Measurements from ENCODE around the gene CEACAM8. TPM values are rescaled to one million over a fixed set of nuclear protein-coding genes. Genes with fewer than 3 reads are reported as not detected.
A peak's percentile ranks its signal among the peaks of the same experiment; 100 is the strongest.
"Not testable (repeated sequence)": the region's sequence is repeated elsewhere in the genome, so short reads cannot be mapped to it uniquely, and the experiment has no call there.

The CEACAM8 gene
- 0.13 TPM for total RNA-seq
- long read RNA-seq, partial matches to known transcripts, result 0 of 1 reads
- long read RNA-seq, other reads (novel, unspliced or antisense), result 1 of 1 reads

DNA sequence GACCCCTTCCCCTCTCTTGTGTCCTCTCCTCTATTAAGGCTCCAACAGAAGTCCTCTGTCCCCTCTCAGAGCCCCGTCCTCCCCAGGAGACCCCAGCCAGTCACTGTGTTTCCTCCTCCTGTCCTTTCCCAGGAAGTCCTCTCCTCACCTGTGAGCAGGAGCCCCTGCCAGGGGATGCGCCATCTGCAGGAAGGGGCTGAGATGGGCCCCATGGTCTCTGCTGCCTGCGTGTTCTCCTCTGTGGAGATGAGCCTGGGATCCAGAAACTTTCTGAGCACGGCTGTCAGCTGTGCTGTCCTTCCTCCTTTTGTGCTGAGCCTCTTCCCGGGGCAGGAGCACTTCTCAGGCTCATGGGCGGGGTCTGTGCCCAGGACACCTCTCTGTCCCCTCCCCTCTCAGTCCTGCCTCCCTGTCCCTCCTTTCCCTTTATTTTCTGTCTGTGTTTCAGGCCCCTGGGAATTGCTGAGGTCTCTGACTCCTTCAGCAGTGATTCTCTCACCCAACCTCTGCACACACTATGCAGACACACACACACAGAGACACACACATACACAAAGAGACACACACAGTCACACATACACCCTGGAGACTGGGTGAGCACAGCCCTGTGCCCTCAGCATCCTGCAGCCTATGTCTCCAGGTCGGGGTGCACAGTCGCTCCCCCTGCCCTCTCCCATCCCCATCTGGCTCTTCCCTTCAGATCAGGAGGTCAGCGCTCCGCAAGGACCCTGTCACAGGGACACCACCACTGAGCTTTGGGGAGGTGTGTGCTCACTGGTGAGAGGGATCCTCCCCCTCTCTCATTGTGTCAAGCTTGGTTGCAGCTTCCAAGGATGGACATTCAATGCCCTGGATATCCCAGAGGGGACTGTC is at the start of gene CEACAM8:
Gene CEACAM8 (minus strand): TSS at position 308 of the 873 bp plus-strand sequence. CDS start 96 bp downstream, at position 212.
- DNase-seq (ENCODE audit: low spot score), result no peak

DNA sequence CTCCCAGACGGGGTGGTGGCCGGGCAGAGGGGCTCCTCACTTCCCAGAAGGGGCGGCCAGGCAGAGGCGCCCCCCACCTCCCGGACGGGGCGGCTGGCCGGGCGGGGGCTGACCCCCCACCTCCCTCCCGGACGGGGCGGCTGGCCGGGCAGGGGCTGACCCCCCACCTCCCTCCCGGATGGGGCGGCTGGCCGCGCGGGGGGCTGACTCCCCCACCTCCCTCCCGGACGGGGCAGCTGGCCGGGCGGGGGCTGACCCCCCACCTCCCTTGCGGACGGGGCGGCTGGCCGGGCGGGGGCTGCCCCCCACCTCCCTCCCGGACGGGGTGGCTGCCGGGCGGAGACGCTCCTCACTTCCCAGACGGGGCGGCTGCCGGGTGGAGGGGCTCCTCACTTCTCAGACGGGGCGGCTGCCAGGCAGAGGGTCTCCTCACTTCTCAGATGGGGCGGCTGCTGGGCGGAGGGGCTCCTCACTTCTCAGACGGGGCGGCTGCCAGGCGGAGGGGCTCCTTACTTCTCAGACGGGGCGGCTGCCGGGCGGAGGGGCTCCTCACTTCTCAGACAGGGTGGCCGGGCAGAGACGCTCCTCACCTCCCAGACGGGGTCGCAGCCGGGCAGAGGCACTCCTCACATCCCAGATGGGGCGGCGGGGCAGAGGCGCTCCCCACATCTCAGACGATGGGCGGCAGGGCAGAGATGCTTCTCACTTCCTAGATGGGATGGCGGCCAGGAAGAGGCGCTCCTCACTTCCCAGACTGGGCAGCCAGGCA is 44.8 kb upstream of the CEACAM8 start:
- DNase-seq (ENCODE audit: low spot score), result not testable (repeated sequence)

DNA sequence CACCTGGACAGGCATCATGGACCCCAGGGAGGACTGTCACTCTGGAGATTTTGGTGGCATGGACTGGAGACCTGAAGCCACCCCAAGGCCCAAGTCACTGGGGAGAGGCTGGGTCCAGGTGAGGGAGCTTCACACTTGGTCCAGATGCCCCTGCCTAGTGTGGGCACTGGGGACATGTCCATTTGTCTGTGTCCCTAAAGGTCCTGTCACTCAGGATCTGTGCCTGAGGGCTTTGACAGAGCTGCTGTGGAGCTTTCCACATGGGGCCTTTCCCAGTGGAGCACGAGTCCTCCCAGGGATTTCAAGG is 40.5 kb upstream of the CEACAM8 start:
- DNase-seq (ENCODE audit: low spot score), result no peak

DNA sequence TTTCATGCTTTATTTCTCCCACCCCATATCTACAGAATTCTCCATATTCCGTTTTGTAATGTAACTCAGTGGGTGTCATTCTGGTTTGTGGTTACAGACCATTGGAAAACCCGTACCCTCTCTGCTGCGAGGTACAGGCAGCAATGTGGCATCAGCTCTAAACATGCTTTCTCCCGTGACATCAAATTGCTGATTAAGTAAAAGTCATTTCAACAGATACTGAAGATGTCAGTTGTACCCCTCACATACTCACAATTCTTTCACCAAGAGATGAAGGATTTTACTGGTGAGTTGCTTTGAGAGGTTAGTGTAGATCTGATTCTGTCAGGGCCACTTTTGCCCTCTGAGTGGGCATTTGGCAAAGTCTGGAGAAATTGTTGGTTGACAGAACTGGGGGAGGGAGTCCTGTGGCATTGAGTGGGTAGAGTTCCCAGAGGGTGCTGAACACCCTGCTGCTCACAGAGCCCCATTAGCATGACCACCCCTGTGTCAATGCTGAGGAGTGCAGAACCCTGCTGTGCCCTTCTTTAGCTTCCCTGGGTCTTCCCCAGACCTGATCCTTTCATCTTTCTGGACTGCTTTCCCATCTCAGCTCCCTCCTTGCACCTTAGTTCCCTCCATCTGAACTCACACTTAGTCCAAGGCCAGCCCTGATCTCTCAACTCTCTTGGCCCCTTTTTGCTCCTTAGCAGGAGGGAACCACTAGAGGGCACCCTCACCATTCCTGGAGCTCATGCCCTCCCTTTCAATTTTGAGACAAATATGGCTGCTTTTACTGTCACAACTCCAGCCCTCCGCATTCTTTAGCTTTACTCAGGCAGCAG is 39.9 kb upstream of the CEACAM8 start:
- no peak for DNase-seq (ENCODE audit: low spot score)

DNA sequence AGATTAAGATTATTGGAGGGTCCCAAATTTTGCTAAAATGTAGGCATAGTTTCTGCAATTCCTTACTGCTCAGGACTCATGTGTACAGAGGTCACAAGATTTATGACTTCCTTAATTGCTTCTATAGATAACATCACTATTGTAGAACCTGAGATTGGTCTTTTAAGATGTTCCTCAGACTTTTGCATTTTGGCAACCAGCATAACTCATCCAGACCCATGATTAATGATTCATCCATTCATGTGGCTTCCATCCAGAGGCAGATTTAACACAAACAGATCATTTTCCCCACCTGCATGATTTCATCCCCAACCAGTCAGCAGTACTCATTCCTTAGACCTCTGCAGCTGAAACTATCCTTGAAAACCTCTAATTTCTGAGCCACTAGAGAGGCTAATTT is 34.5 kb upstream of the CEACAM8 start:
- no peak for DNase-seq (ENCODE audit: low spot score)

DNA sequence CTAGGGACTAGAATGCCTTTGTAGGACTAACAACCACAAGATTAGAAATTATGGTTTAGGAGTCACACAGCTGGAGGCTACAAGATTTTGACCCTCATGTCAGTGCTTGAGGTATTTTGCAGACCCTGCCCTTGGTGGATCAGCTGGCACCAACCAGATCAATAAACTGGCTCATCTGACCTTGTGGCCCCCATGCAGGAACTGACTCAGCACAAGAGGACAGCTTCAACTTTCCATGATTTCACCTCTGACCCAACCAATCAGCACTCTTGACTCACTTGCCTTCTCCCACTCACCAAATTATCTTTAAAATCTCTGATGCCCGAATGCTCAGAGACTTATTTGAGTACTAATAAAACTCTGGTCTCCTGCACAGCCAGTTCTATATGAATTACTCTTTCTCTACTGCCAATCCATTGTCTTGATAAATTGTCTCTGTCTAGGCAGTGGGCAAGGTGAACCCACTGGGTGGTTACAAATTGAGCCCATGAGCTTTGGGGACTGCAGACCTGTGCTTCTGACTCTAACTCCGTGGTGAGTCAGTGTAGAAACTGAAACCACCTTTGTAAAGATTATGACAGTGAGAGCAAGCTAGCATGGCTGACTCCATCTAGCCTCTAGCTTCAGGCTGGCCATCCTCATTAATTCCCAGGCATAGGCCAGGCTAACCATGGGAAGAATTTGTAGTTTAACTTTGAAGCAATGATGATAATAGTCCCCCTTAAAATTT is 33.9 kb upstream of the CEACAM8 start:
- DNase-seq (ENCODE audit: low spot score), result no peak

DNA sequence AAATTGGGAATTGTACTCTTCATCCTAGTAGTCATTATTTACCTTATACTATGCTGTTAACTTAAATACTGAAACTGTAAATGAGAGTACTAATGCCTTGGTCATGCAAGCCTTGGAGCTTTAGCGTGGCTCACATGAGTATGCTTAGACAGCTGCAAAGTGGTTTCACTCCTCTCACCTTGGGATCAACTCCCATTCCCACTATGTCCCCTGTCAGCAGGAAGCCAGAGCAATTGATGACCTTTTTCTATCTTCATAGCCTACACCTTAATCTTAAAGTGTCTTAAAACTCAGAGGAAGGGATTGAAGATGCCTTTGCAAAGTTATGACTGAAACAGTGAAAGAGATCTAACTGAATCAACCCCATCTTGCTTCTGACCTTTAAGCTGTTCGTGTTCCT is 33.2 kb upstream of the CEACAM8 start:
- no peak for DNase-seq (ENCODE audit: low spot score)

DNA sequence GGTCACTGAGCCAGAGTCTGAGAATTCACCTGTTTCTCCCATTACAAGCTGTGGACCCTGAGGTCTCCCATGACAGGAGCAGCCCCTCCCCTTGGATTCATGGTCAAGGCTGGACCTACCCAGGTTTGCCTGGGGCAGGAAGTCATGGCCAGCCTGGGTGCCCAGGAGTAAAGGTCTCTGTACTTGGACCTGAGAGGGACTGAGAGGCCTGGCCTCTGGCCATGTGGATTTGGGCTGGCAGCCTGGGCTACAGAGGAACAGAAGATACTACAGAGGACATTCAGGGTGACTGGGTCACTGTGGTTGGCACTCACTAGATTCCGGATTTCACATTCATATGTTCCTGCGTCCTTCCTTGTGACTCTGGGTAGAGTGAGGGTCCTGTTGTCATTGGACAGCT is 31.5 kb upstream of the CEACAM8 start:
- DNase-seq (ENCODE audit: low spot score), result no peak

DNA sequence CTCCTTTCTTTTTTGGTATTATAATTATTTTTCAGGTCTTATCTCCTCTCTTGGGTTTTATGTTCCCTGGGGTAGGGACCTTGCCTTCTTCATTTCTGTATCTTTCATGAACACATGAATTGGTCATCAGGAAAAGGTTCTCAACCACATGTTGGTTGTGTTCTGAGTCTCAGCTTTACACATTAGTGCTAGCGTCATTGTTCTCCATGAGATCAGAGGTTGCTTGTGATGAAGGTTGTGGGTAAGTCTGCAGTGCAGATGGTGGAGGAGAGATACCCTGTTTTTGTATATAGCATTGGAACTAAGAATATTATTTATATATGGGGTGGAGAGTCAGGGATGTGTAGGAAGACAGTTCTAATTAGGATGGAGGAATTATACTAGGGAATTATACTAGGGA is 24.5 kb upstream of the CEACAM8 start:
- no peak for DNase-seq (ENCODE audit: low spot score)

DNA sequence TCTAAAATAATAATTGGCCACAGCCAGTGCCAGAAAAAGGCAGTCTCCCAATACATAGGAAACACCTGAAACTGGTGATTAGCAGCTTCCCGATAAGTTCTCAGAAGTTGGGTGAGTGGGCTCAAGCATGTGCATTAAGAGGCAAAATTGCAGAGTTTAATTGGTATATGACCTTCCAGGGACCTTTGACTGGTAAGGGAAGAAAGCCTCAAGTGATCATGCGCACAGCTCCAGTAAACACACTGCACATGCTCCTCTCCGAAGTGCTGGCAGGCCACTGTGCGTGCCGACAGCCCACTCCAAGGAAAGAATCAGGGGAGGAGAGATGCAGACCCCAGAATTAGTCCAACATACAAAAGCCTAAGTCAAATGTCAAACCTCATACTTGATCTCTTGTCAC is 18.9 kb upstream of the CEACAM8 start:
- no peak for DNase-seq (ENCODE audit: low spot score)

DNA sequence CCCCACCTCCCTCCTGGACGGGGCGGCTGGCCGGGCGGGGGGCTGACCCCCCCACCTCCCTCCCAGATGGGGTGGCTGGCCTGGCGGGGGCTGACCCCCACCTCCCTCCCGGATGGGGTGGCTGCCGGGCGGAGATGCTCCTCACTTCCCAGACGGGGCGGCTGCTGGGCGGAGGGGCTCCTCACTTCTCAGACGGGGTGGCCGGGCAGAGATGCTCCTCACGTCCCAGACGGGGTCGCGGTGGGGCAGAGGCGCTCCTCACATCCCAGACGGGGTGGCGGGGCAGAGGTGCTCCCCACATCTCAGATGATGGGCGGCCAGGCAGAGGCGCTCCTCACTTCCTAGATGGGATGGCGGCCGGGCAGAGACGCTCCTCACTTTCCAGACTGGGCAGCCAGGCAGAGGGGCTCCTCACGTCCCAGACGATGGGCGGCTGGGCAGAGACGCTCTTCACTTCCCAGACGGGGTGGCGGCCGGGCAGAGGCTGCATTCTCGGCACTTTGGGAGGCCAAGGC is 15.7 kb upstream of the CEACAM8 start:
- DNase-seq (ENCODE audit: low spot score), result not testable (repeated sequence)

DNA sequence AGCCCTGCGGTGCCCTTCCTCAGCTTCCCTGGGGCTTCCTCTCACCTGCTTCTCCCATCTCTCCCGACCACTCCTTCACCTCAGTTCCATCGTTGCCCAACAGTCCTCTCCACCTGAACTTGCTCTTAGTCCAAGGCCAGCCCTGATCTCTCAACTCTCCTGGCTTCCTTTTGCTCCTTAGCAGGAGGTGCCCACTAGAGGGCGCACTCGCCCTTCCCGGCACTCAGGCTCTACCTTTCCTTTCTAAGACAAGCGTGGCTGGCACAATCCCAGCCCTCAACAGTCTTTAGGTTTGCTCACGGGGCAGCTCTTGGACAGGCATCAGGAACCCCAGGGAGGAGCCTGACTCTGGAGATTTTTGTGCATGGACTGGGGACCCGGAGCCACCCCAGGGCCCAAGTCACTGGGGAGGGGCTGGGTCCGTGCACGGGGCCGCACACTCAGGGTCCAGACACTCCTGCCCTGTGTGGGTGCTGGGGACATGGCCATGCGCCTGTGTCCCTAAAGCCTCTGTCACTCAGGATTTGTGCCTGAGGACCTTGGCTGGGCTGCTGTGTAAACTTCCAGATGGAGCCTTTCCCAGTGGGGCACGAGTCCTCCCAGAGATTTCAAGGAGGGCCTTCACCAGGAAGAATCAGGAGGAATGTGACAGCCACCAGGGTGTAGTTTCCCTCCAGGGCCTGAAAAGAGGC is 12.1 kb upstream of the CEACAM8 start:
- DNase-seq (ENCODE audit: low spot score), result no peak

DNA sequence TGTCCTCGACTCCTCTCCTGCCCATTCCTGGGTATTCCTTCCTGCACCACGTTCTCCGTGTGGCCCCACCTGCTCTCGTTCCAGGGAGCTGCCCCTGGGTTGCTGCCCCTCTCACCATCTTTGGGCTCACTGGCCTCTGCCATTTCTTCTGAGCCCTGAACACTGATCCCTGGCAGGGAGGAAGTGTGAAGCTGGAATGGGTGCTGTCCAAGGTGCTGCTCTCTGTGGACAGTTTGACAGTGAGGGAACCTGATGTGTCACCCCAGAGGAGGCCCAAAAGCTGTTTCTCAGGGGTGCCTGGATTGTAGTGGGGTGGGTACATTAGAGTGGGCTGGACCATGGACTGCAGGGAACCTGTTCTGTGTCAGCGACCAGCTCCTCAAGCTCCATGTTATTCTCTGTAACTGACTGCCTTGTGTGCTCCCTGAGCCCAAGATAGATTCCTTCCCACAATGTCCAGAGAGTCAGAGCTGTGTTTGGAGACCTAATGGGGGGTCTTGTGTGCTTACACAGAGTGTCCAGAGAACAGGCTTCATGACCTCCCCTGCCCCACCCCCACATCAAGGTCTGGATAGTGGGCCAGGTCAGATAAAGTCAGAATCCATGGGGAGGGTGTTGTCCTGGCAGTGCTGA is 7.2 kb upstream of the CEACAM8 start:
- DNase-seq (ENCODE audit: low spot score), result no peak

DNA sequence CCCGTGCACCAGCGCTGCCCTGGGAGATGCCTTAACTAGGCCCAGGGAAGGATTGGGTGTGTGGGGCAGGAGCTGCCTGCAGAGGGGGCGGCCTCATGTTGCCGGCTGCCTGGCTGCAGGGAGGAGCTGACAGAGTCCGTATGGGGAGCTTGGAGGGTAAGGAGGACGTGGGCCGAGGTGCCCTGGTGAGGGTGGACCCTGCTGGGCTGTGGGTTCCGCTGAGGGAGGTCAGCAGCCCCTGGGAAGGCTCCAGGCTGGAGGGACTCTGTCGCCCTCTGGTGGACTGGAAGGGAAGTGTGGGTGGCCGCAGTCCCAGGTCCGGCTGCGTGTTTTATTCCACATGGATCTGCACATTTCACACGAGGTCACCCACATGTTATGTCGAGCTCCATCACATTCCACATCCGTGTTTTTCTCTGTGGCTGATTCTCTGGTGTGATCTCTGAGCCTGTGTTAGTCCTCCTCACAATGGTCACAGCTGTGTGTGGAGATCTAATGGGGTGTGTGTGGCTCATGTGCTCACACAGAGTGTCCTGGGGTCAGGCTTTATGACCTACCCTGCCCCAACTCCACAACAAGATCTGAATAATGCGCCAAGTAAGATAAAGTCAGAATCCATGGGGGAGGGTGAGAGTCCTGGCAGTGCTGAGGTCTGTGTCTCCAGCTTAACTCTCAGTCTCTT is 1.8 kb upstream of the CEACAM8 start:
- DNase-seq (ENCODE audit: low spot score), result no peak

DNA sequence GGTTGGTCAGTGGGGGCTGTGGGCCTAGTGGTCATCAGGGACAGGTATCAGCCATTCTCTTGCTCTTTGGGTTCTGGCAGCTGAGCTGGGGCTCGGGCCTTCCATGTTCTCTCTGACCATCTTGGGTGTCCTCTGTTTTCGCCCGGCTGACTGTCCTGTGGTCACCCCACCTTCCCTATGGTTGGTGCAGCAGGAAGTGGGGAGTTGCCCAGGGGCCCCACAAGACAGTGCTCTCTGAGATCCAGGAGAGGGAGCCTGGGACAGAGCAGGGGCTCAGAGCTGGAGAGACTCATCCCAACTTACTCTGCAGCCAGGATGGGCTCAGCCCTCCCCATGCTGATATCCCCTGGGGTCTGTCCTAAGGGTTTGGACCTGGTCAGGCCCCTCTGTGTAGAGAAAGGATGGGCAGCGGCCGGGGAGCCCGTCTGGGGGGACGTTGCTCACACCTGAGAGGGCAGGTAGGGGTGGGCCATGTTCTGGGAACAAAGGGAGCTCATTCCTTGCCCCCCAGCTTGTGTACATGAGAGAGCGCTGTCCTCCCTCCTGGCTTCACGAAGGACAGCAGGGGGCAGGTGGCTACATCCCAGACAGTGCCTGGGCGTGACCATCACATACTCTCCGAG is 937 bp upstream of the CEACAM8 start:
- DNase-seq (ENCODE audit: low spot score), result no peak

DNA sequence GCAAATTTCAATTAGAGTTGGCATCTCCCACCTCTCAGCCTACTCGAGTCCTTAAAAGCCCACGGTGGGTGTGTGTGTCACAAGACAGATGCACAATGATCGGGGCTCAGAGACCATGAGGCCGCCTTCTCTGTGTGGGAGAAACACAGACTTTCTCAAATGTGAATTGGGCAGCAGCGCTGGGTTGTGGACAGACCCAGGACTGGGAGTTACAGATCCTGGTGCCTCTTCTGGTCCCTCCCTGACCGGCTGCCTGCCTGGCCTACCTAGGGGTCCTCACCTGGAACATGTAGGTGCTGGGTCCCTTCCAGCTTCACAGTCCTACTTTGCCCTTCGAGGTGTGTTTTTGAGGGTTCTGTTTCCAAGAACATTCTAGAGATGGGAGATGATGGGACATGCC is 4.9 kb downstream of the CEACAM8 start:
- peak; percentile 49 for DNase-seq (ENCODE audit: low spot score)

DNA sequence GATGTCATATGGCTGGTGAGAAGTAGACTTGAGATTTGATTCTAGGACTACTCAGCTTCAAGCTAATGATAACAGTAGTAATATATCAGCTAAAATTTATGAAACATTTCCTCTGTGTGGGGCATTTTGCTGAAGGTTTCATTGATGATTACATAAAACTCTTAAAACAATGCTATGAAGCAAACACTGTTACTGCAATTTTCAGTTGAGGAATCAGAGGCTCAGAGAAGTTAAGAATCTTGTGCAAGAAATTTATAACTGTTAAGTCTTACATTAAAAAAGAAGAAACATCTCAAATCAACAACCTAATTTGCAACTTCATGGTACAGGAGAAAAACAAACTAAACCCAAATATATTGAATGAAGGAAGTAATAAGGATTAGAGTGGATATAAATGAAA is 10.3 kb downstream of the CEACAM8 start:
- no peak for DNase-seq (ENCODE audit: low spot score)

DNA sequence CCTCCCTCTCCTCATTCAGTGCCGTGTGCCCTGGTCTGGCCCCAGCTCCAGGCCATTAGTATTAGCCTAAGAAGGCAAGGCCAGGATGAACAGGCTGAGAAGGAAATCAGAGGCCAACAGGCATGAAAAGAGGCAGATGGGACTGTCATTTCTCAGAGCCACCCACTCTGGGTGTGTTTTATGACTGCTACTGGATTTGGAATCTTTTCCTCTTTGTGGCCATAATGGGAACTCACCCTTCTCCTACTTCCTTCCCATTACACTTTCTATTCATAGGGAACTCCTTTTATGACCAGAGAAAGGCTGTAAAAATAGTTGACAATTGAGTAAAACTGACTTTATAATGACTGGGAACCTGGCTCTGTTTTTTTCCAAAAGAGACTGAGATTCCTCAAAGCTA is 17.7 kb downstream of the CEACAM8 start:
- DNase-seq (ENCODE audit: low spot score), result no peak

DNA sequence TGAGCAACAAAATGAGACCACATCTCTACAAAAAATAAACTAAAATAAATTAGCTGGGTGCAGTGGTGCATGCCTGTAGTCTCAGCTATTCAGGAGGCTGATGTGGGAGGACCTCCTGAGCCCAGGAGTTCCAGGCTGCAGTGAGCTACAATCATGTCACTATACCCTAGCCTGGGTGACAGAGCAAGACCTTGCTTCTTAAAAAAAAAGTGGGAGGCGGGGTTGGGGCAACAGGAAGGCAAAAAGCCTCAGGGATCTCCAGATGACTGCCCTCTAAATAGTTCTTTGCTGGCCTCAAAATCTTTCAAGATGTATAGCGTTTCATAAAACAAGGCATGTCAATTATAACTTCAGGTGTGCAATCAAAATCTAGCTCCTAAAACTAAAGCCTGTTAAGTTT is 18.5 kb downstream of the CEACAM8 start:
- DNase-seq (ENCODE audit: low spot score), result peak; percentile 12

Measured in mesenteric fat pad (tissue), 1 donor.